Hair follicle dermal papilla cell (primary cell): ENCODE results near the gene SCO1. TPM values are rescaled to one million over a fixed set of nuclear protein-coding genes. Genes with fewer than 3 reads are reported as not detected.

Experiments used
- total RNA-seq: library from RNA; depleted of rRNA; stranded (reverse); fragments of >200 nt; gene quantifications from 2 replicates; pipeline ENCODE4 v1.2.3, GENCODE V29; 2012

The SCO1 gene
- total RNA-seq, result 15.8 and 20.1 TPM in 2 replicates

DNA sequence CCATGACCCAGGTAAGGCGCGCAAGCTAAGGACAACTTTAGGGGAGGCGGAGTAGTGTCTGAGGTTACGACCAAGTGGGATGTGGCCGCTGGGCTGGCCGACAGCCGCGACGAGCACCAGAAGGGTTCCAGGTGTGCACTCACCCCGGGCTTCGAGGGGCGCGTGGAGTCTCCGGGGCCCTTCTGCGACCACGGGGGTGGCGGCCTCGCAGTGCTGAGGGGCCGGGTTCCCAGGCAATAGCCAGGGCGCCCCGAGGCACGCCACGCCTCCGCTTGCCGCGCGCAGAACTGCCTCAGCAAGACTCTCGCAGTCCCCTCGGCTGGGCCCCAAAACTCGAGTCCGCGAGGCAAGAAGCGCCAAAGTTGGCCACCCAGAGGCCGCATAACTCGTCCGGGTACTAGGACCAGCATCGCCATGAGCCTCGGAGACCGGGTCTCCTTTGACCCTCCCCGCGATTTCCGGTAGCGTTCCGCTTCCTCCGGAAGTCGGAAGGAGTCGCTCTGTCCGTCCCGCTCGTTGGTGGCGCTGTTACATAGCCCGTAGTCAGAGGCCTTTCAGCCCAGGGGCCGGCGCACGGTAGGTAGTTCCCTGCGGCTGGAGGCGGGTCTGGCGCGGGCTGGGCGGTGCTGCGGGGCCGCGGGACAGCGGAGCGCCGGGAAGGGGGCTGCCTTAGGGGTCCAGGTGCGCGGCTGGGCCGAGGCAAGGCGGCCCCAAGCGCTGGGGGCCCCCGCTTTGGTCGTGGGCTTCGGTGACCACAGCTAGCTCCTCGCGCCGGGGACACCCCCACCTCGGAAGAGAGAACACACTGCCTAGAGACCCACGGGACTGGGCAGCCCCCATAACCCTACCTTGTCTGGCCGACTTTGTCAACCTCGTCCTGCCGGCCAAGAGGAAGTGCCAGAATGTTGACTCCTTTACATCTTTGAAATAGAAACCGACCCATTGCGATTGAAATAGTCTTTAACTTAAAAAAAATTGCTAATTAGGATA, at the start of gene SCO1, which contains the start of gene ADPRM:
Gene SCO1, minus strand, starts transcription at position 442 of the 990 bp plus-strand sequence. Its CDS starts 26 bp downstream, at position 416.
Gene ADPRM, plus strand, starts transcription at position 503 of the 990 bp plus-strand sequence. CDS start 7,333 bp downstream, outside the sequence.

GRCh38 chr17:10729334-10730193, 32.2 kb upstream of the SCO1 start, which contains the start of gene TMEM220:
TMEM220 (minus strand) TSS chr17:10730023; CDS start chr17:10729851, 172 bp downstream.

GRCh38 chr17:10657148-10657547, 40.2 kb downstream of the SCO1 start, which contains the start of gene MYH3:
MYH3 (minus strand) TSS chr17:10657309; CDS start chr17:10655064, 2,245 bp downstream.

Other genes with a start within 250 kb of the SCO1 start
- gene MYH4, start 228.0 kb downstream of the SCO1 start, total RNA-seq, result not detected in 2 replicates
- not detected in 2 replicates for gene MYH1, start 179.0 kb downstream of the SCO1 start, total RNA-seq
- not detected in 2 replicates for gene MYH2, start 147.9 kb downstream of the SCO1 start, total RNA-seq
- gene MYH3, start 40.2 kb downstream of the SCO1 start, total RNA-seq, result 0.12 and 4.9 TPM in 2 replicates
- gene ADPRM, start 61 bp upstream of the SCO1 start, total RNA-seq, result 12.5 and 12.7 TPM in 2 replicates
- gene TMEM220, start 32.5 kb upstream of the SCO1 start, total RNA-seq, result 5.2 and 5.4 TPM in 2 replicates
- not detected in 2 replicates for gene TMEM238L, start 106.6 kb upstream of the SCO1 start, total RNA-seq
- not detected in 2 replicates for gene PIRT, start 140.6 kb upstream of the SCO1 start, total RNA-seq